ENCODE results near the gene TFPT.

TFPT gene

DNA sequence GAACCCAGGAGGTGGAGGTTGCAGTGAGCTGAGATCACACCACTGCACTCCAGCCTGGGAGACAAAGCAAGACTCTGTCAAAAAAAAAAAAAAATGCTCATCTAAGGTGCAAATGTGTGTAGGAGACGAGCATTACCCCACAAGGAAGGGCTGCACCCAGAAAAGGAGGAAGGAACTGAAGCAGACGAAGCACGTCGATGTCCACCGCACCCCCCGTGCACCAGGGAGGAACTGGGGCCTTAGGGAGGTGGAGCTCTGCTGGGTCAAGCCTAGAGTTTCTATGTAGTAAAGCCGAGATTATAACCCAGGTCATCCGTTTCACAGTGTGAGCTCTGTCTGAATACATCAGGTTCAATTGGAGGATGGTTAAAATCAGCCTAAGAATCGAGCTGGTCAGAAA lies 52.8 kb downstream of the TFPT start:
- TF ChIP-seq, protein P1, sequence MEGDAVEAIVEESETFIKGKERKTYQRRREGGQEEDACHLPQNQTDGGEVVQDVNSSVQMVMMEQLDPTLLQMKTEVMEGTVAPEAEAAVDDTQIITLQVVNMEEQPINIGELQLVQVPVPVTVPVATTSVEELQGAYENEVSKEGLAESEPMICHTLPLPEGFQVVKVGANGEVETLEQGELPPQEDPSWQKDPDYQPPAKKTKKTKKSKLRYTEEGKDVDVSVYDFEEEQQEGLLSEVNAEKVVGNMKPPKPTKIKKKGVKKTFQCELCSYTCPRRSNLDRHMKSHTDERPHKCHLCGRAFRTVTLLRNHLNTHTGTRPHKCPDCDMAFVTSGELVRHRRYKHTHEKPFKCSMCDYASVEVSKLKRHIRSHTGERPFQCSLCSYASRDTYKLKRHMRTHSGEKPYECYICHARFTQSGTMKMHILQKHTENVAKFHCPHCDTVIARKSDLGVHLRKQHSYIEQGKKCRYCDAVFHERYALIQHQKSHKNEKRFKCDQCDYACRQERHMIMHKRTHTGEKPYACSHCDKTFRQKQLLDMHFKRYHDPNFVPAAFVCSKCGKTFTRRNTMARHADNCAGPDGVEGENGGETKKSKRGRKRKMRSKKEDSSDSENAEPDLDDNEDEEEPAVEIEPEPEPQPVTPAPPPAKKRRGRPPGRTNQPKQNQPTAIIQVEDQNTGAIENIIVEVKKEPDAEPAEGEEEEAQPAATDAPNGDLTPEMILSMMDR (conservative IDR thresholded peaks at IDR 0.05; ENCODE audit: control insufficient read depth, insufficient read depth, low read depth, low read length) = no peak
- no peak for DNase-seq (ENCODE audit: low read depth)
- H3K4me3 ChIP-seq (ENCODE audit: control insufficient read depth, low read depth, low read length) = no peak overlapping the region

All from fibroblast of mammary gland (primary cell).